ENCODE measurements around the gene GABRG3. TPM values are rescaled to one million over a fixed set of nuclear protein-coding genes. Genes with fewer than 3 reads are reported as not detected.
A peak's percentile ranks its signal among the peaks of the same experiment; 100 is the strongest.

GABRG3 gene
- polyA plus RNA-seq, 1 donor (not counting 4 experiments of a cell fraction or from before 2014, with no cell fraction given), result not detected

DNA sequence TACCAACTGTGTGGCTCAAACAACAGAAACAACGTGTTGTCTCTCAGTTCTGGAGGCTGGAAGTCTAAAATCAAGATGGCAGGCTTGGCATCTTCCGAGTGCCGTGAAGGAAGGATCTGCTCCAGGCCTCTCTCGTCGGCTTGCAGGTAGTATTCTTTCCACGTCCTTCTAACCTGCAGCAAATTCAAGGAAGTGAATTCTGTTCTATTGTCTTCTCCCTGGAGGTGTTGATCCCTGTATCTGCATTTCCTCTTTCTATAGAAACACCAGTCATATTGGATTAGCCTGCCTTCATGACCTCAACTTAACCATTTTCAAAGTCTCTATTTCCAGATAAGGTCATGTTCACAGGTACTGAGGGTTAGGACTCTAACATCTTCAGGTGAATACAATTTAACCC lies 512.1 kb downstream of the GABRG3 start:
- no peak overlapping the region for H3K27ac ChIP-seq (ENCODE audit: control insufficient read depth, insufficient read depth, low read length)
- no peak overlapping the region for H3K4me2 ChIP-seq (ENCODE audit: control insufficient read depth, extremely low read depth, insufficient read depth, low read depth, low read length)
- FAIRE-seq (no peak), DNase-seq (ENCODE audit: low read depth, low spot score) (no peak)
- TF ChIP-seq CTCF (optimal IDR thresholded peaks at IDR 0.05 in 1 of 3, IDR thresholded peaks at IDR 0.05 in 1 of 3, conservative IDR thresholded peaks at IDR 0.05 in 1 of 3; ENCODE audit: extremely low read depth in 1 of 3, insufficient read depth in 2 of 3, low read length in 3 of 3), result no peak
- TF ChIP-seq EZH2 (IDR thresholded peaks at IDR 0.05; ENCODE audit: low read length), result no peak
- no peaks in the 10 kb centered on the region for H4K20me1 ChIP-seq (ENCODE audit: control insufficient read depth, extremely low read depth, insufficient read depth, low read length)
- no peaks in the 10 kb centered on the region for H3K9me3 ChIP-seq (ENCODE audit: control insufficient read depth, low read depth, low read length)
- no peak overlapping the region for H3K9ac ChIP-seq (ENCODE audit: control insufficient read depth, extremely low read depth, insufficient read depth, low read length)
- no peaks in the 10 kb centered on the region for H3K79me2 ChIP-seq (ENCODE audit: control insufficient read depth, insufficient read depth, low read length)
- H3K9me1 ChIP-seq (ENCODE audit: control insufficient read depth, extremely low read depth, insufficient read depth, low read length), result no peaks in the 10 kb centered on the region
- dilution Hi-C loops (cut with MboI; ENCODE audit: extremely low pct_ligation_motif_present, low sequenced_read_pairs), result no loop called here
- H2AFZ ChIP-seq (ENCODE audit: control insufficient read depth, low read length), result no peak overlapping the region
- H3K4me1 ChIP-seq (ENCODE audit: control insufficient read depth, extremely low read depth, insufficient read depth, low read length), result peaks cover 35% of the 10 kb centered on the region
- no peak overlapping the region for H3K4me3 ChIP-seq (ENCODE audit: control insufficient read depth in 2 of 3, extremely low read depth in 1 of 3, insufficient read depth in 2 of 3, low read depth in 1 of 3, low read length in 3 of 3)
- H3K27me3 ChIP-seq (ENCODE audit: control insufficient read depth, extremely low read depth, insufficient read depth, low read length), result no peaks in the 10 kb centered on the region
- H3K36me3 ChIP-seq (ENCODE audit: control insufficient read depth in 2 of 2, extremely low read depth in 1 of 2, insufficient read depth in 2 of 2, low read length in 2 of 2), result no peaks in the 10 kb centered on the region

DNA sequence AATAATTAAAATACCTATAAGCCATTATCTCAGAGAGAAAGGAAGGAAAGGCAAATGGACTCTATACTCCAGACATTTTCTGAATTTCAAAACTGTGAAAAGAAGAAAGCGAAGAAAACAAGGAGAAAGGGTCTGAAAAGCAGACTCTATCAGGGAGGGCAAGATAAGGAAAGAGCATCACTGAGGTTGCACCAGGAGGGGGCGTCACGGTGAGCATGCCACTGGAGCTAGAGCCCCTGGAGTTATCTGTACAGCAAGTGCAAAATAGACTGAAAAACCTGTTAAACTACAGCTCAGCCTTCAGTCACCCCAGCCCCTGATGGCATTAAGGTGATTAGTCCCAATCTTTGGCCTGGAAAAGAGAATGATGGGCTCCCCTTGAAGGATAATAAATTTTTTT lies 514.3 kb downstream of the GABRG3 start:
- Histone ChIP-seq H3K4me1 (ENCODE audit: control insufficient read depth, extremely low read depth, insufficient read depth, low read length) (peaks cover 19% of the 10 kb centered on the region), H2AFZ (ENCODE audit: control insufficient read depth, low read length) (no peak overlapping the region), H3K9ac (ENCODE audit: control insufficient read depth, extremely low read depth, insufficient read depth, low read length) (no peak overlapping the region), H3K9me1 (ENCODE audit: control insufficient read depth, extremely low read depth, insufficient read depth, low read length) (no peaks in the 10 kb centered on the region), H3K4me3 (ENCODE audit: control insufficient read depth in 2 of 3, extremely low read depth in 1 of 3, insufficient read depth in 2 of 3, low read depth in 1 of 3, low read length in 3 of 3) (no peak overlapping the region), H3K36me3 (ENCODE audit: control insufficient read depth in 2 of 2, extremely low read depth in 1 of 2, insufficient read depth in 2 of 2, low read length in 2 of 2) (no peaks in the 10 kb centered on the region), H3K27me3 (ENCODE audit: control insufficient read depth, extremely low read depth, insufficient read depth, low read length) (no peaks in the 10 kb centered on the region), H4K20me1 (ENCODE audit: control insufficient read depth, extremely low read depth, insufficient read depth, low read length) (no peaks in the 10 kb centered on the region), H3K79me2 (ENCODE audit: control insufficient read depth, insufficient read depth, low read length) (no peaks in the 10 kb centered on the region), H3K27ac (ENCODE audit: control insufficient read depth, insufficient read depth, low read length) (no peak overlapping the region), H3K4me2 (ENCODE audit: control insufficient read depth, extremely low read depth, insufficient read depth, low read depth, low read length) (no peak overlapping the region), H3K9me3 (ENCODE audit: control insufficient read depth, low read depth, low read length) (no peaks in the 10 kb centered on the region)
- dilution Hi-C loops (cut with MboI; ENCODE audit: extremely low pct_ligation_motif_present, low sequenced_read_pairs), result no loop called here
- TF ChIP-seq EZH2 (IDR thresholded peaks at IDR 0.05; ENCODE audit: low read length) (no peak), CTCF (optimal IDR thresholded peaks at IDR 0.05 in 1 of 3, IDR thresholded peaks at IDR 0.05 in 1 of 3, conservative IDR thresholded peaks at IDR 0.05 in 1 of 3; ENCODE audit: extremely low read depth in 1 of 3, insufficient read depth in 2 of 3, low read length in 3 of 3) (peak in 1 of 3 experiments; percentile 17)
- FAIRE-seq, result no peak
- no peak for DNase-seq (ENCODE audit: low read depth, low spot score)
